MM.1S (cell line): ENCODE measurements around the gene ITGA4.

Source experiments
- EZH2phosphoT487 ChIP-seq: fragments of 300-600 bp; sonication (generic); IDR thresholded peaks from 2 replicates; pipeline ENCODE4 v1.6.1; 2018; ENCODE audit warnings: antibody characterized with exemption, low read length
- TF ChIP-seq, protein P1 (sequence below): fragments of 300-600 bp; sonication (generic); IDR thresholded peaks from 2 replicates; pipeline ENCODE4 v1.5.1; 2016; ENCODE audit warnings: antibody characterized with exemption, low read length, mixed read lengths

DNA sequence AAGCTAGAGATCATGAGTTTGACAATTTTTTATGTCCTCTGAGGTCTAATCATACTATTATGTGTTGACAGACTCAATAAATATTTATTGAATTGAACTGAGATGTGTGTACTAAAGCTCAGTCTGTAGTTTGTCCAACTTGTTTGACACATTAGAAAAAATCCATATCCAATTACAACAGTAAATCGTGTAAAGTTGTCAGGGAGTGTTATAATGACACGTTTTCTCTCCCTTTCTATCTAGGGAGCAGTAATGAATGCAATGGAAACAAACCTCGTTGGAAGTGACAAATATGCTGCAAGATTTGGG lies 28.4 kb downstream of the ITGA4 start:
- TF ChIP-seq, protein P1, sequence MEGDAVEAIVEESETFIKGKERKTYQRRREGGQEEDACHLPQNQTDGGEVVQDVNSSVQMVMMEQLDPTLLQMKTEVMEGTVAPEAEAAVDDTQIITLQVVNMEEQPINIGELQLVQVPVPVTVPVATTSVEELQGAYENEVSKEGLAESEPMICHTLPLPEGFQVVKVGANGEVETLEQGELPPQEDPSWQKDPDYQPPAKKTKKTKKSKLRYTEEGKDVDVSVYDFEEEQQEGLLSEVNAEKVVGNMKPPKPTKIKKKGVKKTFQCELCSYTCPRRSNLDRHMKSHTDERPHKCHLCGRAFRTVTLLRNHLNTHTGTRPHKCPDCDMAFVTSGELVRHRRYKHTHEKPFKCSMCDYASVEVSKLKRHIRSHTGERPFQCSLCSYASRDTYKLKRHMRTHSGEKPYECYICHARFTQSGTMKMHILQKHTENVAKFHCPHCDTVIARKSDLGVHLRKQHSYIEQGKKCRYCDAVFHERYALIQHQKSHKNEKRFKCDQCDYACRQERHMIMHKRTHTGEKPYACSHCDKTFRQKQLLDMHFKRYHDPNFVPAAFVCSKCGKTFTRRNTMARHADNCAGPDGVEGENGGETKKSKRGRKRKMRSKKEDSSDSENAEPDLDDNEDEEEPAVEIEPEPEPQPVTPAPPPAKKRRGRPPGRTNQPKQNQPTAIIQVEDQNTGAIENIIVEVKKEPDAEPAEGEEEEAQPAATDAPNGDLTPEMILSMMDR: no peak
- TF ChIP-seq EZH2phosphoT487: no peak
